BLaER1 treated with 17β-estradiol and CSF1 and Interleukin-3, amounts not matched to agents 10 nM and 100 nM (cell line): Measurements from ENCODE around the gene FNDC11.

ENCODE experiments used
- H3K27ac ChIP-seq, 11 experiments: shearing (Covaris generic); formaldehyde crosslinking; 2 replicates each; pipeline ENCODE4 v1.8.1; 2022
- H3K27me3 ChIP-seq, 11 experiments: shearing (Covaris generic); formaldehyde crosslinking; 2 replicates each; pipeline ENCODE4 v1.8.1; 2022
- H3K36me3 ChIP-seq, 11 experiments: shearing (Covaris generic); formaldehyde crosslinking; 2 replicates each; pipeline ENCODE4 v1.8.1; 2022
- H3K4me1 ChIP-seq, 10 experiments: shearing (Covaris generic); formaldehyde crosslinking; 2 replicates each; pipeline ENCODE4 v1.8.1; 2022
- H3K4me2 ChIP-seq, 11 experiments: shearing (Covaris generic); formaldehyde crosslinking; 2 replicates each; pipeline ENCODE4 v1.8.1; 2022
- H3K4me3 ChIP-seq, 10 experiments: shearing (Covaris generic); formaldehyde crosslinking; 2 replicates each; pipeline ENCODE4 v1.8.1; 2022
- H3K9ac ChIP-seq, 11 experiments: shearing (Covaris generic); formaldehyde crosslinking; 2 replicates each; pipeline ENCODE4 v1.8.1; 2022
- H3K9me3 ChIP-seq, 11 experiments: shearing (Covaris generic); formaldehyde crosslinking; replicated peaks in 1 of 11; 2 replicates each; pipeline ENCODE4 v1.8.1; 2022
- H4K20me1 ChIP-seq, 11 experiments: shearing (Covaris generic); formaldehyde crosslinking; 2 replicates each; pipeline ENCODE4 v1.8.1; 2022
- Cebpa-rat ChIP-seq, 11 experiments: shearing (Covaris generic); IDR thresholded peaks; 2 replicates each; pipeline ENCODE4 v1.8.1; 2022

Gene FNDC11

GRCh38 chr20:63580796-63581461 is 27.0 kb downstream of the FNDC11 start:
- Histone ChIP-seq H3K4me3 (no peak overlapping the region), H3K36me3 (no peaks in the 10 kb centered on the region), H3K9ac (no peak overlapping the region), H3K27me3 (peaks cover 0 to 72% (median 3%) of the 10 kb centered on the region in 11 experiments; a peak in 8 of 22 replicates), H3K4me1 (peaks cover 0 to 47% (median 34%) of the 10 kb centered on the region in 10 experiments; a peak in 17 of 20 replicates), H4K20me1 (peaks cover 0 to 12% (median 0%) of the 10 kb centered on the region in 11 experiments; a peak in 2 of 22 replicates), H3K9me3 (no peaks in the 10 kb centered on the region), H3K4me2 (peak overlapping the region in 6 of 11 experiments; percentile 4 to 30 (median 8); a peak in 6 of 22 replicates), H3K27ac (no peak overlapping the region; a peak in 1 of 22 replicates)
- no peak for TF ChIP-seq Cebpa-rat (IDR thresholded peaks at IDR 0.05)

GRCh38 chr20:63582382-63583063 is 28.6 kb downstream of the FNDC11 start:
- peak overlapping the region in 6 of 11 experiments; percentile 4 to 75 (median 64); a peak in 7 of 22 replicates for H3K27ac ChIP-seq
- H3K36me3 ChIP-seq: peaks cover 0 to 6% (median 0%) of the 10 kb centered on the region in 11 experiments; a peak in 3 of 22 replicates
- peak overlapping the region in 2 of 11 experiments; percentile 15 to 25; a peak in 2 of 22 replicates for H3K9ac ChIP-seq
- H3K4me2 ChIP-seq: peak overlapping the region in 2 of 11 experiments; percentile 32 to 98; a peak in 3 of 22 replicates
- no peaks in the 10 kb centered on the region for H3K9me3 ChIP-seq
- no peak overlapping the region for H3K4me3 ChIP-seq
- H4K20me1 ChIP-seq: peaks cover 0 to 24% (median 2%) of the 10 kb centered on the region in 11 experiments; a peak in 10 of 22 replicates
- TF ChIP-seq Cebpa-rat (IDR thresholded peaks at IDR 0.05): no peak
- H3K4me1 ChIP-seq: peaks cover 12 to 63% (median 49%) of the 10 kb centered on the region in 10 experiments
- H3K27me3 ChIP-seq: peaks cover 0 to 62% (median 0%) of the 10 kb centered on the region in 11 experiments; a peak in 7 of 22 replicates

GRCh38 chr20:63585616-63586565 is 31.9 kb downstream of the FNDC11 start:
- peak overlapping the region in 1 of 11 experiments; percentile 19; a peak in 1 of 22 replicates for H3K9ac ChIP-seq
- H3K9me3 ChIP-seq: no peaks in the 10 kb centered on the region
- H3K4me3 ChIP-seq: no peak overlapping the region
- H3K4me2 ChIP-seq: peak overlapping the region in 8 of 11 experiments; percentile 63 to 98 (median 76); a peak in 19 of 22 replicates
- peak overlapping the region in 4 of 11 experiments; percentile 32 to 75 (median 52); a peak in 7 of 22 replicates for H3K27ac ChIP-seq
- H4K20me1 ChIP-seq: peaks cover 5 to 53% (median 31%) of the 10 kb centered on the region in 11 experiments; a peak in 20 of 22 replicates
- no peak for TF ChIP-seq Cebpa-rat (IDR thresholded peaks at IDR 0.05)
- H3K36me3 ChIP-seq: peaks cover 14 to 28% (median 17%) of the 10 kb centered on the region in 11 experiments
- H3K4me1 ChIP-seq: peaks cover 27 to 87% (median 73%) of the 10 kb centered on the region in 10 experiments
- peaks cover 0 to 30% (median 0%) of the 10 kb centered on the region in 11 experiments; a peak in 5 of 22 replicates for H3K27me3 ChIP-seq

GRCh38 chr20:63586797-63587196 is 32.8 kb downstream of the FNDC11 start:
- Histone ChIP-seq H4K20me1 (peaks cover 5 to 61% (median 32%) of the 10 kb centered on the region in 11 experiments; a peak in 20 of 22 replicates), H3K4me3 (no peak overlapping the region), H3K4me2 (peak overlapping the region; percentile 77 to 98 (median 94)), H3K27ac (peak overlapping the region in 7 of 11 experiments; percentile 75 to 83 (median 76); a peak in 11 of 22 replicates), H3K9me3 (no peaks in the 10 kb centered on the region), H3K4me1 (peaks cover 27 to 82% (median 70%) of the 10 kb centered on the region in 10 experiments), H3K36me3 (peaks cover 21 to 37% (median 26%) of the 10 kb centered on the region in 11 experiments), H3K27me3 (peaks cover 0 to 22% (median 0%) of the 10 kb centered on the region in 11 experiments; a peak in 5 of 22 replicates), H3K9ac (peak overlapping the region in 4 of 11 experiments; percentile 0 to 70 (median 68); a peak in 3 of 22 replicates)
- TF ChIP-seq Cebpa-rat (IDR thresholded peaks at IDR 0.05): no peak

- H3K9ac ChIP-seq: peak overlapping the region in 8 of 11 experiments; percentile 0 to 71 (median 68); a peak in 13 of 22 replicates
- H3K27ac ChIP-seq: peak overlapping the region in 9 of 11 experiments; percentile 60 to 83 (median 75); a peak in 17 of 22 replicates
- TF ChIP-seq Cebpa-rat (IDR thresholded peaks at IDR 0.05): no peak
- H3K4me1 ChIP-seq: peaks cover 27 to 82% (median 70%) of the 10 kb centered on the region in 10 experiments
- peak overlapping the region; percentile 77 to 98 (median 94) for H3K4me2 ChIP-seq
- H3K4me3 ChIP-seq: peak overlapping the region in 4 of 10 experiments; percentile 5 to 47 (median 25); a peak in 3 of 20 replicates
- peaks cover 0 to 22% (median 0%) of the 10 kb centered on the region in 11 experiments; a peak in 5 of 22 replicates for H3K27me3 ChIP-seq
- H3K36me3 ChIP-seq: peaks cover 26 to 41% (median 31%) of the 10 kb centered on the region in 11 experiments
- no peaks in the 10 kb centered on the region for H3K9me3 ChIP-seq
- peaks cover 5 to 65% (median 32%) of the 10 kb centered on the region in 11 experiments; a peak in 20 of 22 replicates for H4K20me1 ChIP-seq
Measured at GRCh38 chr20:63587256-63587655, 33.3 kb downstream of the FNDC11 start.

- peak overlapping the region in 8 of 10 experiments; percentile 2 to 47 (median 22); a peak in 7 of 20 replicates for H3K4me3 ChIP-seq
- peak overlapping the region; percentile 77 to 98 (median 94) for H3K4me2 ChIP-seq
- TF ChIP-seq Cebpa-rat (IDR thresholded peaks at IDR 0.05): no peak
- H3K27me3 ChIP-seq: peaks cover 0 to 17% (median 0%) of the 10 kb centered on the region in 11 experiments; a peak in 5 of 22 replicates
- H3K36me3 ChIP-seq: peaks cover 33 to 49% (median 38%) of the 10 kb centered on the region in 11 experiments
- H3K27ac ChIP-seq: peak overlapping the region; percentile 43 to 83 (median 75); a peak in 20 of 22 replicates
- H3K9ac ChIP-seq: peak overlapping the region; percentile 40 to 71 (median 66); a peak in 20 of 22 replicates
- H4K20me1 ChIP-seq: peaks cover 5 to 66% (median 37%) of the 10 kb centered on the region in 11 experiments; a peak in 20 of 22 replicates
- no peaks in the 10 kb centered on the region for H3K9me3 ChIP-seq
- peaks cover 27 to 78% (median 70%) of the 10 kb centered on the region in 10 experiments for H3K4me1 ChIP-seq
Measured at GRCh38 chr20:63587776-63588591, 34.0 kb downstream of the FNDC11 start.

- Histone ChIP-seq H3K27ac (peak overlapping the region; percentile 22 to 83 (median 75); a peak in 20 of 22 replicates), H3K4me3 (peak overlapping the region in 1 of 10 experiments; percentile 2; a peak in 3 of 20 replicates), H3K9ac (peak overlapping the region; percentile 40 to 70 (median 65); a peak in 20 of 22 replicates), H3K36me3 (peaks cover 40 to 55% (median 45%) of the 10 kb centered on the region in 11 experiments), H3K27me3 (peaks cover 0 to 13% (median 0%) of the 10 kb centered on the region in 11 experiments; a peak in 5 of 22 replicates), H3K9me3 (no peaks in the 10 kb centered on the region), H3K4me1 (peaks cover 27 to 71% (median 70%) of the 10 kb centered on the region in 10 experiments), H3K4me2 (peak overlapping the region; percentile 77 to 98 (median 94)), H4K20me1 (peaks cover 5 to 72% (median 37%) of the 10 kb centered on the region in 11 experiments; a peak in 20 of 22 replicates)
- no peak for TF ChIP-seq Cebpa-rat (IDR thresholded peaks at IDR 0.05)
Measured at GRCh38 chr20:63588641-63589041, 34.7 kb downstream of the FNDC11 start.
